IMR-90 (cell line): ENCODE data around the gene CAMTA1. TPM values are rescaled to one million over a fixed set of nuclear protein-coding genes. Genes with fewer than 3 reads are reported as not detected.
A peak's percentile ranks its signal among the peaks of the same experiment; 100 is the strongest.

Source experiments
- ATAC-seq: fragments of 200-7000 bp; cut with Tn5 transposase; 2 replicates; pipeline ENCODE4 v1.9.1; 2020; ENCODE audit warnings: low read depth, mild to moderate bottlenecking, moderate library complexity
- BruUV-seq: library from RNA; stranded (reverse); fragments of 400-500 nt; replicated peaks from 2 replicates; lab custom pipeline; 2021; lab: Mats Ljungman, UMichigan
- CTCF ChIA-PET: fragments of 300-600 bp; formaldehyde crosslinking; extraction: SDS; loops from one replicate; lab custom pipeline; 2021; ENCODE audit warnings: antibody characterized with exemption; lab: Yijun Ruan, JAX
- POLR2A ChIA-PET: fragments of 300-600 bp; sonication (Branson Sonifier 250); formaldehyde crosslinking; loops from one replicate; lab custom pipeline; 2022; ENCODE audit warnings: antibody characterized with exemption; ENCODE audit not compliant: unreplicated experiment; lab: Charles Lee
- DNase-seq: peaks from one replicate; pipeline ENCODE4 v3.0.0; 2013
- H2AFZ ChIP-seq: replicated peaks from 2 replicates; pipeline ENCODE3; 2013; ENCODE audit warnings: low read length, mild to moderate bottlenecking; ENCODE audit not compliant: poor library complexity
- H2AK5ac ChIP-seq: 2 replicates; pipeline ENCODE4 v1.6.1; 2013; ENCODE audit warnings: low read depth, low read length, inconsistent platforms
- H2AK9ac ChIP-seq: replicated peaks from 2 replicates; pipeline ENCODE3; 2013; ENCODE audit warnings: mild to moderate bottlenecking, low read depth, low read length, moderate library complexity; ENCODE audit not compliant: poor library complexity
- H2BK120ac ChIP-seq: 2 replicates; pipeline ENCODE4 v1.6.1; 2013; ENCODE audit warnings: low read depth, low read length, inconsistent platforms
- H2BK15ac ChIP-seq: 3 replicates; pipeline ENCODE4 v1.6.1; 2013; ENCODE audit warnings: low read depth, low read length, inconsistent platforms
- H2BK20ac ChIP-seq: 2 replicates; pipeline ENCODE4 v1.6.1; 2013; ENCODE audit warnings: low read depth, mild to moderate bottlenecking, inconsistent platforms, low read length, moderate library complexity
- H2BK5ac ChIP-seq: 2 replicates; pipeline ENCODE4 v1.6.1; 2013; ENCODE audit warnings: mild to moderate bottlenecking, low read depth, low read length, inconsistent platforms; ENCODE audit not compliant: poor library complexity, severe bottlenecking
- H3K14ac ChIP-seq: replicated peaks from 2 replicates; pipeline ENCODE4 v1.6.1; 2013; ENCODE audit warnings: low read depth, low read length, inconsistent platforms
- H3K18ac ChIP-seq: 2 replicates; pipeline ENCODE4 v1.6.1; 2013; ENCODE audit warnings: low read depth, low read length, control low read depth
- H3K23ac ChIP-seq: 2 replicates; pipeline ENCODE4 v1.6.1; 2013; ENCODE audit warnings: low read depth, low read length, inconsistent platforms
- H3K27ac ChIP-seq: 2 replicates; pipeline ENCODE4 v1.5.1; 2013; ENCODE audit warnings: mild to moderate bottlenecking, control low read depth, low read length; ENCODE audit not compliant: insufficient read depth
- H3K27me3 ChIP-seq: 2 replicates; pipeline ENCODE4 v1.6.1; 2013; ENCODE audit warnings: low read length; ENCODE audit not compliant: control insufficient read depth, insufficient read depth
- H3K36me3 ChIP-seq: 2 replicates; pipeline ENCODE4 v1.6.1; 2013; ENCODE audit warnings: low read length, mixed read lengths; ENCODE audit not compliant: control insufficient read depth, insufficient read depth
- H3K4ac ChIP-seq: 2 replicates; pipeline ENCODE4 v1.6.1; 2013; ENCODE audit warnings: low read depth, low read length, inconsistent platforms
- H3K4me1 ChIP-seq: 2 replicates; pipeline ENCODE4 v1.6.1; 2013; ENCODE audit warnings: low read length, mixed read lengths; ENCODE audit not compliant: control insufficient read depth, insufficient read depth
- H3K4me2 ChIP-seq: 2 replicates; pipeline ENCODE4 v1.6.1; 2013; ENCODE audit warnings: low read depth, mild to moderate bottlenecking, control low read depth, low read length, moderate library complexity
- H3K4me3 ChIP-seq: 2 replicates; pipeline ENCODE4 v1.5.1; 2013; ENCODE audit warnings: low read depth, mild to moderate bottlenecking, control low read depth, low read length, moderate library complexity; ENCODE audit not compliant: insufficient read depth
- H3K56ac ChIP-seq: 2 replicates; pipeline ENCODE4 v1.6.1; 2013; ENCODE audit warnings: low read length, inconsistent platforms; ENCODE audit not compliant: insufficient read depth; ENCODE audit errors: extremely low read depth
- H3K79me1 ChIP-seq, 2 experiments: 2 replicates each; pipeline ENCODE4 v1.6.1; 2013; ENCODE audit warnings: low read length in 2 of 2, inconsistent platforms in 1 of 2, low read depth in 1 of 2
- H3K9ac ChIP-seq: 2 replicates; pipeline ENCODE4 v1.6.1; 2013; ENCODE audit warnings: low read depth, low read length, control low read depth
- H3K9me1 ChIP-seq: 2 replicates; pipeline ENCODE4 v1.6.1; 2013; ENCODE audit warnings: low read length, inconsistent platforms; ENCODE audit not compliant: insufficient read depth
- H3K9me3 ChIP-seq: 2 replicates; pipeline ENCODE4 v1.6.1; 2013; ENCODE audit warnings: low read length; ENCODE audit not compliant: control insufficient read depth, insufficient read depth
- H4K20me1 ChIP-seq: 2 replicates; pipeline ENCODE4 v1.6.1; 2013; ENCODE audit warnings: low read length, inconsistent platforms; ENCODE audit not compliant: insufficient read depth
- H4K5ac ChIP-seq: 2 replicates; pipeline ENCODE4 v1.6.1; 2013; ENCODE audit warnings: mild to moderate bottlenecking, low read depth, low read length, control low read depth
- H4K8ac ChIP-seq, 2 experiments: 2 replicates each; pipeline ENCODE4 v1.6.1; 2013; ENCODE audit warnings: low read depth in 2 of 2, low read length in 2 of 2, control low read depth in 1 of 2, inconsistent platforms in 1 of 2
- H4K91ac ChIP-seq: 2 replicates; pipeline ENCODE4 v1.6.1; 2013; ENCODE audit warnings: low read depth, low read length, inconsistent platforms; ENCODE audit not compliant: insufficient read depth
- ELK1 ChIP-seq: fragments of 150-350 bp; IDR thresholded peaks from 2 replicates; pipeline ENCODE4 v1.6.1; 2016; ENCODE audit warnings: low read depth, mild to moderate bottlenecking, low read length, moderate library complexity, borderline replicate concordance
- RCOR1 ChIP-seq: IDR thresholded peaks from 2 replicates; pipeline ENCODE4 v1.6.1; 2012; ENCODE audit warnings: mild to moderate bottlenecking, low read length, improper control_type of control experiment; ENCODE audit not compliant: insufficient replicate concordance
- WGBS, 2 experiments: methylation state at CpG; one replicate each; pipeline versions ENCODE4 v1.1.5 to v1.1.7; 2013; ENCODE audit warnings: missing lambda C conversion rate in 2 of 2; ENCODE audit not compliant: insufficient read length in 1 of 2; ENCODE audit errors: extremely low coverage in 2 of 2; 5-methylcytosine and 5-hydroxymethylcytosine counted together
- dilution Hi-C: fragments of 300-500 bp; cut with HindIII; formaldehyde crosslinking; loops from one replicate; pipeline ENCODE4 v1.14.3; 2018; ENCODE audit warnings: low sequenced_read_pairs; ENCODE audit not compliant: unreplicated experiment
- in situ Hi-C: fragments of 300-500 bp; cut with MboI; formaldehyde crosslinking; loops from 3 replicates; pipeline ENCODE4 v1.14.3; 2019; ENCODE audit warnings: low sequenced_read_pairs, inconsistent platforms, mixed read lengths
- intact Hi-C: fragments of 100-400 bp; cut with micrococcal nuclease; formaldehyde crosslinking; loops from 2 replicates; pipeline ENCODE4 v1.10.0; 2022
- polyA plus RNA-seq, 3 experiments: library from polyadenylated mRNA; depleted of rRNA; stranded (reverse); fragments of >200 nt; gene quantifications; 2 replicates each; pipeline ENCODE4 v1.2.3, GENCODE V29; 2012; ENCODE audit warnings: low replicate concordance in 1 of 3
- total RNA-seq: library from RNA; depleted of rRNA; stranded (reverse); fragments of >200 nt; gene quantifications from 2 replicates; pipeline ENCODE4 v1.2.3, GENCODE V29; 2012

Gene CAMTA1
- total and polyA plus RNA-seq, 2 of the 4 experiments (the other 2 are of a cell fraction): 35.5 to 74.3 TPM

GRCh38 chr1:6822530-6823359 lies 37.5 kb downstream of the CAMTA1 start:
- Histone ChIP-seq H3K9me3 (no peaks in the 10 kb centered on the region), H3K27me3 (no peaks in the 10 kb centered on the region), H3K18ac (no peak overlapping the region), H2BK120ac (no peak overlapping the region), H2AFZ (no peak overlapping the region), H3K27ac (no peak overlapping the region), H2BK20ac (no peak overlapping the region), H3K79me1 (peaks cover 26 to 60% of the 10 kb centered on the region in 2 experiments), H3K4ac (no peak overlapping the region), H3K9ac (no peak overlapping the region), H2AK9ac (no peak overlapping the region), H4K5ac (no peak overlapping the region), H2BK5ac (no peak overlapping the region), H2AK5ac (no peak overlapping the region), H3K56ac (no peak overlapping the region), H4K91ac (no peak overlapping the region), H3K4me3 (no peak overlapping the region), H4K8ac (no peak overlapping the region), H3K4me1 (peaks cover 11% of the 10 kb centered on the region; the same call in 1 of the 2 replicates), H3K36me3 (peaks cover 1% of the 10 kb centered on the region; the same call in 1 of the 2 replicates), H3K4me2 (no peak overlapping the region), H4K20me1 (peaks cover 12% of the 10 kb centered on the region; the same call in 1 of the 2 replicates), H3K23ac (no peak overlapping the region; the same call in 1 of the 2 replicates), H2BK15ac (no peak overlapping the region), H3K9me1 (peaks cover 8% of the 10 kb centered on the region; the same call in 1 of the 2 replicates), H3K14ac (no peak overlapping the region)
- dilution Hi-C loops (no loop called here), in situ Hi-C loops (no loop called here), intact Hi-C loops (loop anchor here (5.0 kb wide), 1 partner anchor 40 kb away; no protein-coding TSS in a partner anchor)
- ChIA-PET POLR2A (no interaction called here), CTCF (interaction anchor here (0.6 kb wide), 1 partner anchor 24 kb away, joined by 3 read pairs; no protein-coding TSS in a partner anchor)
- 100% methylated on average over 2 of the region's 10 CpGs; no CpG with 5 or more reads in 1 of the 2 experiments for WGBS, 2 experiments
- no TSS peak for BruUV-seq
- ATAC-seq (peak; percentile 51; the same call in 1 of the 2 replicates), DNase-seq (no peak)
- TF ChIP-seq ELK1 (no peak), RCOR1 (no peak)
